ENCODE data around the gene NCOA3. TPM values are rescaled to one million over a fixed set of nuclear protein-coding genes. Genes with fewer than 3 reads are reported as not detected.
"Not testable (repeated sequence)": the region's sequence is repeated elsewhere in the genome, so short reads cannot be mapped to it uniquely, and the experiment has no call there.

Gene NCOA3
- total RNA-seq, 2 experiments from 2014 or later: 76.4 to 83.4 TPM

- Mint-ChIP-seq H3K4me3 (no peak overlapping the region), H3K36me3 (ENCODE audit: low read depth) (peaks cover 35% of the 10 kb centered on the region), H3K27ac (no peak overlapping the region), H3K27me3 (no peaks in the 10 kb centered on the region), H3K9me3 (ENCODE audit: low read depth) (no peaks in the 10 kb centered on the region), H3K4me1 (peaks cover 36% of the 10 kb centered on the region)
- ChIA-PET POLR2A (no interaction called here), CTCF (interaction anchor here (0.8 to 2.0 kb wide), 4 partner anchors 11 to 58 kb away, joined by 3 to 7 read pairs (median 4); no protein-coding TSS in a partner anchor)
- intact Hi-C loops (cut with DNase I, micrococcal nuclease): no loop called here
- DNase-seq (peak; percentile 37), ATAC-seq (no peak)
Measured at GRCh38 chr20:47551841-47552240, 50.2 kb downstream of the NCOA3 start.

- POLR2A ChIA-PET: interaction anchor here (0.6 kb wide), 1 partner anchor 349 kb away, joined by 11 read pairs; no protein-coding TSS in a partner anchor
- no peak for DNase-seq
- CTCF ChIA-PET: interaction anchor here (0.6 to 2.0 kb wide), 4 partner anchors 10 to 219 kb away, joined by 3 to 7 read pairs (median 4); no protein-coding TSS in a partner anchor
- no peak overlapping the region for H3K4me3 Mint-ChIP-seq
- intact Hi-C loops (cut with DNase I, micrococcal nuclease): no loop called here
- peaks cover 33% of the 10 kb centered on the region for H3K36me3 Mint-ChIP-seq (ENCODE audit: low read depth)
- no peak for ATAC-seq
- H3K27ac Mint-ChIP-seq: no peak overlapping the region
- peaks cover 42% of the 10 kb centered on the region for H3K4me1 Mint-ChIP-seq
- no peaks in the 10 kb centered on the region for H3K9me3 Mint-ChIP-seq (ENCODE audit: low read depth)
- H3K27me3 Mint-ChIP-seq: no peaks in the 10 kb centered on the region
Measured at GRCh38 chr20:47552996-47553395, 51.3 kb downstream of the NCOA3 start.

- H3K9me3 Mint-ChIP-seq (ENCODE audit: low read depth); CTCF ChIA-PET; H3K27me3 Mint-ChIP-seq; H3K27ac Mint-ChIP-seq; DNase-seq; H3K4me3 Mint-ChIP-seq; POLR2A ChIA-PET; intact Hi-C loops (cut with DNase I, micrococcal nuclease); ATAC-seq: not testable (repeated sequence)
- Mint-ChIP-seq H3K4me1 (peaks cover 45% of the 10 kb centered on the region), H3K36me3 (ENCODE audit: low read depth) (peaks cover 38% of the 10 kb centered on the region)
Measured at GRCh38 chr20:47553594-47554235, 52.0 kb downstream of the NCOA3 start.

- DNase-seq; H3K4me3 Mint-ChIP-seq; H3K27me3 Mint-ChIP-seq; CTCF ChIA-PET; ATAC-seq; H3K9me3 Mint-ChIP-seq (ENCODE audit: low read depth); H3K27ac Mint-ChIP-seq; POLR2A ChIA-PET; intact Hi-C loops (cut with DNase I, micrococcal nuclease): not testable (repeated sequence)
- Mint-ChIP-seq H3K4me1 (peaks cover 48% of the 10 kb centered on the region), H3K36me3 (ENCODE audit: low read depth) (peaks cover 39% of the 10 kb centered on the region)
Measured at GRCh38 chr20:47554283-47554682, 52.6 kb downstream of the NCOA3 start.

- Mint-ChIP-seq H3K4me3 (no peak overlapping the region), H3K9me3 (ENCODE audit: low read depth) (no peaks in the 10 kb centered on the region), H3K27me3 (no peaks in the 10 kb centered on the region), H3K36me3 (ENCODE audit: low read depth) (peaks cover 28% of the 10 kb centered on the region), H3K27ac (no peak overlapping the region), H3K4me1 (peaks cover 47% of the 10 kb centered on the region)
- ChIA-PET CTCF (interaction anchor here (1.2 to 1.3 kb wide), 3 partner anchors 16 to 63 kb away, joined by 3 to 4 read pairs (median 3); no protein-coding TSS in a partner anchor), POLR2A (no interaction called here)
- ATAC-seq (no peak), DNase-seq (no peak)
- intact Hi-C loops (cut with DNase I, micrococcal nuclease): no loop called here
Measured at GRCh38 chr20:47557218-47557617, 55.5 kb downstream of the NCOA3 start.

GRCh38 chr20:47557791-47558190 lies 56.1 kb downstream of the NCOA3 start:
- CTCF ChIA-PET: no interaction called here
- H3K27ac Mint-ChIP-seq: no peak overlapping the region
- peaks cover 30% of the 10 kb centered on the region for H3K36me3 Mint-ChIP-seq (ENCODE audit: low read depth)
- no peak overlapping the region for H3K4me3 Mint-ChIP-seq
- no peak for ATAC-seq
- H3K27me3 Mint-ChIP-seq: no peaks in the 10 kb centered on the region
- no peak for DNase-seq
- intact Hi-C loops (cut with DNase I, micrococcal nuclease): no loop called here
- H3K4me1 Mint-ChIP-seq: peaks cover 50% of the 10 kb centered on the region
- no peaks in the 10 kb centered on the region for H3K9me3 Mint-ChIP-seq (ENCODE audit: low read depth)
- POLR2A ChIA-PET: no interaction called here

GRCh38 chr20:47558295-47559066 lies 56.8 kb downstream of the NCOA3 start:
- Mint-ChIP-seq H3K27ac (peak overlapping the region; percentile 0), H3K4me1 (peaks cover 56% of the 10 kb centered on the region), H3K9me3 (ENCODE audit: low read depth) (no peaks in the 10 kb centered on the region), H3K36me3 (ENCODE audit: low read depth) (peaks cover 29% of the 10 kb centered on the region), H3K27me3 (no peaks in the 10 kb centered on the region), H3K4me3 (no peak overlapping the region)
- DNase-seq (no peak), ATAC-seq (no peak)
- intact Hi-C loops (cut with DNase I, micrococcal nuclease): no loop called here
- POLR2A ChIA-PET: no interaction called here
- CTCF ChIA-PET: interaction anchor here (0.7 kb wide), 1 partner anchor 12 kb away, joined by 3 read pairs; no protein-coding TSS in a partner anchor

GRCh38 chr20:47559141-47559540 lies 57.5 kb downstream of the NCOA3 start:
- no peak for DNase-seq
- Mint-ChIP-seq H3K4me3 (no peak overlapping the region), H3K27ac (no peak overlapping the region), H3K4me1 (peaks cover 60% of the 10 kb centered on the region), H3K27me3 (no peaks in the 10 kb centered on the region), H3K36me3 (ENCODE audit: low read depth) (peaks cover 30% of the 10 kb centered on the region), H3K9me3 (ENCODE audit: low read depth) (no peaks in the 10 kb centered on the region)
- ChIA-PET CTCF (no interaction called here), POLR2A (no interaction called here)
- ATAC-seq: no peak
- intact Hi-C loops (cut with DNase I, micrococcal nuclease): no loop called here

- no peaks in the 10 kb centered on the region for H3K9me3 Mint-ChIP-seq (ENCODE audit: low read depth)
- H3K4me3 Mint-ChIP-seq: no peak overlapping the region
- H3K36me3 Mint-ChIP-seq (ENCODE audit: low read depth): peaks cover 23% of the 10 kb centered on the region
- POLR2A ChIA-PET: interaction anchor here (0.6 kb wide), 1 partner anchor 28 kb away, joined by 6 read pairs; no protein-coding TSS in a partner anchor
- CTCF ChIA-PET: interaction anchor here (0.6 to 1.7 kb wide), 6 partner anchors 13 to 979 kb away, joined by 3 to 4 read pairs (median 3); no protein-coding TSS in a partner anchor
- H3K27me3 Mint-ChIP-seq: no peaks in the 10 kb centered on the region
- H3K4me1 Mint-ChIP-seq: peaks cover 69% of the 10 kb centered on the region
- DNase-seq (no peak), ATAC-seq (no peak)
- intact Hi-C loops (cut with DNase I, micrococcal nuclease): no loop called here
- H3K27ac Mint-ChIP-seq: no peak overlapping the region
Measured at GRCh38 chr20:47561180-47561579, 59.5 kb downstream of the NCOA3 start.

- no peak for DNase-seq
- H3K27me3 Mint-ChIP-seq: no peaks in the 10 kb centered on the region
- peaks cover 22% of the 10 kb centered on the region for H3K36me3 Mint-ChIP-seq (ENCODE audit: low read depth)
- no peak for ATAC-seq
- CTCF ChIA-PET: interaction anchor here (0.6 to 1.7 kb wide), 7 partner anchors 9 to 289 kb away, joined by 3 to 4 read pairs (median 3); no protein-coding TSS in a partner anchor
- intact Hi-C loops (cut with DNase I, micrococcal nuclease): no loop called here
- peaks cover 73% of the 10 kb centered on the region for H3K4me1 Mint-ChIP-seq
- no peak overlapping the region for H3K27ac Mint-ChIP-seq
- no peak overlapping the region for H3K4me3 Mint-ChIP-seq
- POLR2A ChIA-PET: no interaction called here
- no peaks in the 10 kb centered on the region for H3K9me3 Mint-ChIP-seq (ENCODE audit: low read depth)
Measured at GRCh38 chr20:47561603-47562583, 60.2 kb downstream of the NCOA3 start.

GRCh38 chr20:47566269-47566668 lies 64.6 kb downstream of the NCOA3 start:
- Mint-ChIP-seq H3K4me1 (peaks cover 61% of the 10 kb centered on the region), H3K36me3 (ENCODE audit: low read depth) (peaks cover 42% of the 10 kb centered on the region), H3K27ac (no peak overlapping the region), H3K27me3 (no peaks in the 10 kb centered on the region), H3K9me3 (ENCODE audit: low read depth) (peaks cover 3% of the 10 kb centered on the region), H3K4me3 (no peak overlapping the region)
- no peak for ATAC-seq
- intact Hi-C loops (cut with DNase I, micrococcal nuclease): no loop called here
- CTCF ChIA-PET: interaction anchor here (0.6 to 1.8 kb wide), 4 partner anchors 14 to 58 kb away, joined by 3 to 7 read pairs (median 3); no protein-coding TSS in a partner anchor
- DNase-seq: no peak
- POLR2A ChIA-PET: no interaction called here

Data from activated CD4-positive, alpha-beta T cell treated with anti-CD3 and anti-CD28 coated beads for 36 hours (primary cell).